GM23248 (cell line): ENCODE results near the gene PSMG1. TPM values are rescaled to one million over a fixed set of nuclear protein-coding genes. Genes with fewer than 3 reads are reported as not detected.
"Not testable (repeated sequence)": the region's sequence is repeated elsewhere in the genome, so short reads cannot be mapped to it uniquely, and the experiment has no call there.

Experiments
- DNase-seq: peaks from one replicate; pipeline ENCODE4 v3.0.0-alpha.2; 2015
- H2AFZ ChIP-seq: fragments of 200-600 bp; sonication (generic); 2 replicates; pipeline ENCODE4 v1.6.1; 2016; ENCODE audit warnings: antibody characterized with exemption
- H3F3A ChIP-seq: fragments of 200-600 bp; sonication (generic); 2 replicates; pipeline ENCODE4 v1.6.1; 2016; ENCODE audit warnings: mild to moderate bottlenecking, antibody characterized with exemption, mixed run types; ENCODE audit not compliant: insufficient read depth
- H3K27ac ChIP-seq: fragments of 200-600 bp; sonication (generic); 2 replicates; pipeline ENCODE4 v1.5.1; 2016; ENCODE audit warnings: mild to moderate bottlenecking
- H3K27me3 ChIP-seq: fragments of 200-600 bp; sonication (generic); replicated peaks from 2 replicates; pipeline ENCODE4 v1.6.1; 2016; ENCODE audit warnings: mild to moderate bottlenecking; ENCODE audit not compliant: insufficient read depth
- H3K36me3 ChIP-seq: fragments of 200-600 bp; sonication (generic); 2 replicates; pipeline ENCODE4 v1.6.1; 2016; ENCODE audit warnings: low read depth, mild to moderate bottlenecking
- H3K4me1 ChIP-seq: fragments of 200-600 bp; sonication (generic); 2 replicates; pipeline ENCODE4 v1.6.1; 2016; ENCODE audit warnings: mild to moderate bottlenecking; ENCODE audit not compliant: insufficient read depth
- H3K4me2 ChIP-seq: fragments of 200-600 bp; sonication (generic); one replicate; pipeline ENCODE4 v1.6.1; 2016; ENCODE audit warnings: mild to moderate bottlenecking; ENCODE audit not compliant: unreplicated experiment
- H3K4me3 ChIP-seq: fragments of 200-600 bp; sonication (generic); 2 replicates; pipeline ENCODE4 v1.5.1; 2016; ENCODE audit warnings: mild to moderate bottlenecking
- H3K79me2 ChIP-seq: fragments of 200-600 bp; sonication (generic); 2 replicates; pipeline ENCODE4 v1.6.1; 2016; ENCODE audit warnings: mild to moderate bottlenecking; ENCODE audit not compliant: insufficient read depth
- H3K9ac ChIP-seq: fragments of 200-600 bp; sonication (generic); 2 replicates; pipeline ENCODE4 v1.6.1; 2016; ENCODE audit warnings: mild to moderate bottlenecking
- H3K9me2 ChIP-seq: fragments of 200-600 bp; sonication (generic); 2 replicates; pipeline ENCODE4 v1.6.1; 2016; ENCODE audit warnings: mixed run types, mild to moderate bottlenecking, moderate library complexity; ENCODE audit not compliant: insufficient read depth
- H3K9me3 ChIP-seq: fragments of 200-600 bp; sonication (generic); one replicate; pipeline ENCODE4 v1.6.1; 2017; ENCODE audit warnings: low read depth
- H4K20me1 ChIP-seq: fragments of 200-600 bp; sonication (generic); 2 replicates; pipeline ENCODE4 v1.6.0; 2016; ENCODE audit not compliant: insufficient read depth
- EZH2 ChIP-seq: fragments of 200-600 bp; sonication (generic); IDR thresholded peaks from 2 replicates; pipeline ENCODE4 v1.6.1; 2018; ENCODE audit warnings: antibody characterized with exemption, mild to moderate bottlenecking; ENCODE audit not compliant: insufficient read depth, poor library complexity, severe bottlenecking
- EZH2phosphoT487 ChIP-seq: fragments of 200-600 bp; sonication (generic); IDR thresholded peaks from 2 replicates; pipeline ENCODE4 v1.6.1; 2018; ENCODE audit warnings: antibody characterized with exemption, moderate library complexity, mild to moderate bottlenecking, low read depth; ENCODE audit not compliant: insufficient read depth
- WGBS, 2 experiments: methylation state at CpG; one replicate each; pipeline ENCODE4 v1.1.6; 2015 to 2017; ENCODE audit warnings: low lambda C conversion rate in 2 of 2, low coverage in 1 of 2; ENCODE audit errors: missing lambda C conversion rate in 2 of 2; 5-methylcytosine and 5-hydroxymethylcytosine counted together
- in situ Hi-C: fragments of 300-500 bp; cut with MboI; formaldehyde crosslinking; loops from 2 replicates; pipeline ENCODE4 v1.15.0; 2020
- polyA plus RNA-seq: library from polyadenylated mRNA; unstranded; fragments of >200 nt; fragmentation: Nextera tagmentation; extraction: Ambion mirVana; gene quantifications from 2 replicates; pipeline ENCODE4 v1.2.1, GENCODE V29; 2016
- total RNA-seq: library from RNA; depleted of rRNA; stranded (reverse); fragments of >200 nt; shearing (Covaris generic); gene quantifications from 2 replicates; pipeline ENCODE4 v1.2.3, GENCODE V29; 2014

The PSMG1 gene
- total and polyA plus RNA-seq, 2 experiments from 2014 or later, result 40.7 to 88.0 TPM

DNA sequence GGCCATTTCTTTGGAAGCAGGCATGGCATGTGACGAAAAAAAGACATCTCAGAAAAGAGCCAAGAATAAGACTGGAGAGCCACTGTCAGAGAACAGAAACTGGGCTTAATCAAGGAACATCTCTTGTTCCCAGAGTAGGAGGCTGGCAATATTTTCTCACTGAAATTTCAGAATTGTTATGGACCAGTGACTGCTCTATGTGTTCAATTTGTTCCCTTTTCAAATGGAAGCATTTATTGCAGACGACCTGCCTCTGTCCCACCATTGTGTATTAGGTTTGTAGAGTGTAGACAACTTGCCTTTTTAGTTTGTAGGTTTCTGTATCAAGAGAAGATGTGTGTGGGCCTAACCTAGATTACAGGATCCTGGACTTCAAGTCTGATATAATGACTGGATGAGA, 18.7 kb downstream of the PSMG1 start:
- no peaks in the 10 kb centered on the region for H3K9me3 ChIP-seq
- H3K4me1 ChIP-seq, result no peaks in the 10 kb centered on the region
- H3K27me3 ChIP-seq, result no peaks in the 10 kb centered on the region
- in situ Hi-C loops, result no loop called here
- DNase-seq, result no peak
- no peak overlapping the region for H3K27ac ChIP-seq
- H3K4me3 ChIP-seq, result no peak overlapping the region
- no peaks in the 10 kb centered on the region for H3K9me2 ChIP-seq
- H3K36me3 ChIP-seq, result peaks cover under 1% of the 10 kb centered on the region; the same call in 1 of the 2 replicates
- H3K9ac ChIP-seq, result no peak overlapping the region
- 65 to 78% methylated on average over 2 of the region's 2 CpGs for WGBS, 2 experiments
- no peak overlapping the region for H2AFZ ChIP-seq
- H3F3A ChIP-seq, result no peaks in the 10 kb centered on the region
- no peaks in the 10 kb centered on the region for H3K79me2 ChIP-seq
- no peaks in the 10 kb centered on the region for H4K20me1 ChIP-seq
- TF ChIP-seq EZH2, result no peak
- no peak overlapping the region for H3K4me2 ChIP-seq

- Histone ChIP-seq H3K4me1 (no peaks in the 10 kb centered on the region), H3K36me3 (no peaks in the 10 kb centered on the region), H3K4me2 (no peak overlapping the region), H3K9ac (no peak overlapping the region), H3K27me3 (no peaks in the 10 kb centered on the region), H4K20me1 (no peaks in the 10 kb centered on the region), H3F3A (no peaks in the 10 kb centered on the region), H3K9me3 (no peaks in the 10 kb centered on the region), H2AFZ (no peak overlapping the region), H3K27ac (no peak overlapping the region), H3K79me2 (no peaks in the 10 kb centered on the region), H3K4me3 (no peak overlapping the region), H3K9me2 (no peaks in the 10 kb centered on the region)
- no peak for TF ChIP-seq EZH2phosphoT487
- TF ChIP-seq EZH2, result no peak
- in situ Hi-C loops, result no loop called here
- WGBS, 2 experiments, result 70 to 78% methylated on average over 3 of the region's 3 CpGs
- DNase-seq, result no peak
Observed at GRCh38 chr21:39161064-39161463, 22.2 kb downstream of the PSMG1 start.

DNA sequence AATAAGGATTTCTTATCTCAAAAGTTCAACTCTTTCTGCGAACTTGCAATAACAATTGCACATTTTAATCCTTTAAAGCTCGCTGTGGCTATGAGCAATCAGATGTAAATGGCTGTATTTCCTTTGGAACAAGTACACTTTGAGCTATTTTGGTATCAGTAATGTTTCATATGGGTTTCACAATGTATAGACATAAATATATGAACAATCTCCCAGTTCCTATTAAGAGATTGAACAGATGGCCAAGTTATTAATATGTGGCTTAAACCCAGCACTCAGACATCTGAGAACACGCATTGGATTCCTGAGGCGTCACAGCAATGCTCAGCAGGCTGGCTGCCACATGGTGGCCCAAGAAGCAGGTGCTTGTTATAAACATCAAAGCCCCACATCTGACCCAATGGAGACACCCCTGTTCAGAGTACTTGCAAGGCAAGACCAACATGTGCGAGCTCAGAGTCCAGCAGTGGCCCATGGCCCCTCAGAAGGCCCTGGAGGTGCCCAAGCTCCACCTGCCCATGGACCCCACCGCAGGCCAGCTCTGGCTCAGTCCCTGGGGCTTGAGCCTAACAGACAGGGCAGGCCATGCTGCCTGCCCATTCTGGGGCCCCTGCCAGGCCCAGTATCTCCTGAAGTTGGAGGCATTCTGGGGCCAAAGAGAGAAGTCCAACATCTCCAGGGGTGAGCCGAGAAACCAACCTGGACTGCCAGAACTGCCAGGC, 23.7 kb downstream of the PSMG1 start:
- no peak overlapping the region for H3K27ac ChIP-seq
- 68 to 73% methylated on average over 7 of the region's 7 CpGs for WGBS, 2 experiments
- no peak overlapping the region for H3K4me3 ChIP-seq
- in situ Hi-C loops, result no loop called here
- H3K4me1 ChIP-seq, result no peaks in the 10 kb centered on the region
- no peak overlapping the region for H3K4me2 ChIP-seq
- H3K79me2 ChIP-seq, result no peaks in the 10 kb centered on the region
- H3F3A ChIP-seq, result no peaks in the 10 kb centered on the region
- DNase-seq, result no peak
- H4K20me1 ChIP-seq, result no peaks in the 10 kb centered on the region
- TF ChIP-seq EZH2phosphoT487, result no peak
- TF ChIP-seq EZH2, result no peak
- H3K36me3 ChIP-seq, result no peaks in the 10 kb centered on the region
- no peak overlapping the region for H3K9ac ChIP-seq
- H3K9me3 ChIP-seq, result no peaks in the 10 kb centered on the region
- no peaks in the 10 kb centered on the region for H3K27me3 ChIP-seq
- no peaks in the 10 kb centered on the region for H3K9me2 ChIP-seq
- no peak overlapping the region for H2AFZ ChIP-seq

GRCh38 chr21:39157241-39157640, 26.0 kb downstream of the PSMG1 start:
- H3K9me2 ChIP-seq, in situ Hi-C loops, H3K9me3 ChIP-seq, H3K4me3 ChIP-seq, H3K27me3 ChIP-seq, H3K9ac ChIP-seq, H3K4me2 ChIP-seq, H3K4me1 ChIP-seq, H4K20me1 ChIP-seq, H2AFZ ChIP-seq, H3K27ac ChIP-seq, H3F3A ChIP-seq, H3K36me3 ChIP-seq, DNase-seq, H3K79me2 ChIP-seq: not testable (repeated sequence)
- WGBS, 2 experiments, result 90% methylated on average over 2 to 34 of the region's 34 CpGs

- Histone ChIP-seq H3K36me3 (no peaks in the 10 kb centered on the region), H3K4me2 (no peak overlapping the region), H4K20me1 (no peaks in the 10 kb centered on the region), H3F3A (no peaks in the 10 kb centered on the region), H3K79me2 (no peaks in the 10 kb centered on the region), H3K27me3 (no peaks in the 10 kb centered on the region), H3K9ac (no peak overlapping the region), H3K9me3 (no peaks in the 10 kb centered on the region), H3K4me1 (no peaks in the 10 kb centered on the region), H3K4me3 (no peak overlapping the region), H3K9me2 (no peaks in the 10 kb centered on the region), H2AFZ (no peak overlapping the region), H3K27ac (no peak overlapping the region)
- 88% methylated on average over 7 of the region's 7 CpGs for WGBS, 2 experiments
- DNase-seq, result no peak
- in situ Hi-C loops, result no loop called here
- TF ChIP-seq EZH2, result no peak
- TF ChIP-seq EZH2phosphoT487, result no peak
Observed at GRCh38 chr21:39156024-39156423, 27.2 kb downstream of the PSMG1 start.
